Lung (tissue), 12 donors: ENCODE results near the gene TRAF7. TPM values are rescaled to one million over a fixed set of nuclear protein-coding genes. Genes with fewer than 3 reads are reported as not detected.

Source experiments
- ATAC-seq: fragments of 200-7000 bp; cut with Tn5 transposase; one replicate; pipeline ENCODE4 v1.9.1; 2020; ENCODE audit warnings: moderate number of reproducible peaks; ENCODE audit not compliant: insufficient read depth, low FRiP score
- DNase-seq, 3 donors: peaks; one replicate each; pipeline ENCODE4 v3.0.0-alpha.2; 2013 to 2017
- H3K27ac ChIP-seq, 2 donors: one replicate each; pipeline ENCODE4 v1.5.1; 2013; ENCODE audit warnings: mild to moderate bottlenecking in 2 of 2, moderate library complexity in 2 of 2, control low read depth in 1 of 2, inconsistent platforms in 1 of 2, low read depth in 1 of 2, low read length in 1 of 2
- H3K27me3 ChIP-seq, 3 donors: one replicate each; pipeline ENCODE4 v1.5.1; 2013; ENCODE audit warnings: low read length in 2 of 3; ENCODE audit not compliant: control insufficient read depth in 3 of 3, insufficient read depth in 3 of 3
- H3K36me3 ChIP-seq, 4 donors: one replicate each; pipeline ENCODE4 v1.5.1; 2013; ENCODE audit warnings: low read length in 4 of 4, mild to moderate bottlenecking in 1 of 4, moderate library complexity in 1 of 4; ENCODE audit not compliant: control insufficient read depth in 4 of 4, insufficient read depth in 4 of 4
- H3K4me1 ChIP-seq, 5 donors: one replicate each; pipeline ENCODE4 v1.5.1; 2013; ENCODE audit warnings: low read length in 5 of 5, mild to moderate bottlenecking in 2 of 5, moderate library complexity in 1 of 5; ENCODE audit not compliant: control insufficient read depth in 5 of 5, insufficient read depth in 5 of 5
- H3K4me3 ChIP-seq: one replicate; pipeline ENCODE4 v1.5.1; 2013; ENCODE audit warnings: mild to moderate bottlenecking, control low read depth, moderate library complexity
- H3K9ac ChIP-seq, 2 donors: one replicate each; pipeline ENCODE4 v1.5.1; 2013; ENCODE audit warnings: low read length in 2 of 2, control low read depth in 1 of 2; ENCODE audit not compliant: insufficient read depth in 1 of 2
- H3K9me3 ChIP-seq, 4 donors: one replicate each; pipeline ENCODE4 v1.5.1; 2013; ENCODE audit warnings: low read length in 3 of 4, mild to moderate bottlenecking in 1 of 4, moderate library complexity in 1 of 4; ENCODE audit not compliant: control insufficient read depth in 4 of 4, insufficient read depth in 3 of 4
- WGBS, 2 donors: extraction: QIAGEN DNeasy Blood & Tissue Kit; methylation state at CpG; one replicate each; pipeline ENCODE4 v1.1.7; 2013; 5-methylcytosine and 5-hydroxymethylcytosine counted together
- polyA plus RNA-seq, 2 donors: library from polyadenylated mRNA; stranded (reverse); fragments of 200-250 nt; gene quantifications; one replicate each; pipeline ENCODE4 v1.2.1, GENCODE V29; 2013
- total RNA-seq, 2 donors: library from RNA; depleted of rRNA in 1 of 2; stranded (reverse); fragments of >200 nt in 1 of 2; gene quantifications; one replicate each; pipeline ENCODE4 v1.2.1, GENCODE V29; 2014 to 2021
- TF ChIP-seq, protein P1 (sequence below): IDR thresholded peaks from 2 replicates; pipeline ENCODE4 v1.5.1; 2012; ENCODE audit warnings: mild to moderate bottlenecking; ENCODE audit errors: control extremely low read depth, extremely low read depth
- donor health status: control.
- donor health status: control.
- donor health status: Bipolar disorder and iron deficiency.
- donor health status: healthy.
- donor health status: DM: yes; HTN: yes; CAD: no.

Gene TRAF7
- total and polyA plus RNA-seq, 4 donors: 33.4 to 74.2 (median 48.3) TPM

DNA sequence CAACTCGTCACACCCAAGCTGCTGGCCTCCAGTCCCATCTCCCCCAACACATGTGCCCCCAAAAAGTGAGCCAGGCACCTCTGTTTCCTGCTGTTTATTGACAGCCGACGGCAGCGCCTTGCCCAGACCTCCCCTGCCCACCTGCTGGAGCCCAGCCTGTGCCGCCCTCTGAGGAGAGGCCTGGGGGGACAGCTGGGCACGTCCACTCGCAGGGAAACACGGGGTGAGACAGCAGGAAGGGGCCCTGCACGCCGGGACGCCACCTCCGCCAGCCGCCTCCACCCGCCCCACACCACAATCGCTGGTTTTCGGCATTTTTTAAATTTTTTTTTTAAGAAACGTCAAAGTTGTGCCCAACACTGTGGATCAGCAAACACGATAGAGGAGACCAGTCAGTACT lies 21.5 kb downstream of the TRAF7 start:
- peaks cover 4 to 57% (median 11%) of the 10 kb centered on the region in 4 donors for H3K36me3 ChIP-seq
- TF ChIP-seq, protein P1, sequence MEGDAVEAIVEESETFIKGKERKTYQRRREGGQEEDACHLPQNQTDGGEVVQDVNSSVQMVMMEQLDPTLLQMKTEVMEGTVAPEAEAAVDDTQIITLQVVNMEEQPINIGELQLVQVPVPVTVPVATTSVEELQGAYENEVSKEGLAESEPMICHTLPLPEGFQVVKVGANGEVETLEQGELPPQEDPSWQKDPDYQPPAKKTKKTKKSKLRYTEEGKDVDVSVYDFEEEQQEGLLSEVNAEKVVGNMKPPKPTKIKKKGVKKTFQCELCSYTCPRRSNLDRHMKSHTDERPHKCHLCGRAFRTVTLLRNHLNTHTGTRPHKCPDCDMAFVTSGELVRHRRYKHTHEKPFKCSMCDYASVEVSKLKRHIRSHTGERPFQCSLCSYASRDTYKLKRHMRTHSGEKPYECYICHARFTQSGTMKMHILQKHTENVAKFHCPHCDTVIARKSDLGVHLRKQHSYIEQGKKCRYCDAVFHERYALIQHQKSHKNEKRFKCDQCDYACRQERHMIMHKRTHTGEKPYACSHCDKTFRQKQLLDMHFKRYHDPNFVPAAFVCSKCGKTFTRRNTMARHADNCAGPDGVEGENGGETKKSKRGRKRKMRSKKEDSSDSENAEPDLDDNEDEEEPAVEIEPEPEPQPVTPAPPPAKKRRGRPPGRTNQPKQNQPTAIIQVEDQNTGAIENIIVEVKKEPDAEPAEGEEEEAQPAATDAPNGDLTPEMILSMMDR: no peak
- no peak for DNase-seq

DNA sequence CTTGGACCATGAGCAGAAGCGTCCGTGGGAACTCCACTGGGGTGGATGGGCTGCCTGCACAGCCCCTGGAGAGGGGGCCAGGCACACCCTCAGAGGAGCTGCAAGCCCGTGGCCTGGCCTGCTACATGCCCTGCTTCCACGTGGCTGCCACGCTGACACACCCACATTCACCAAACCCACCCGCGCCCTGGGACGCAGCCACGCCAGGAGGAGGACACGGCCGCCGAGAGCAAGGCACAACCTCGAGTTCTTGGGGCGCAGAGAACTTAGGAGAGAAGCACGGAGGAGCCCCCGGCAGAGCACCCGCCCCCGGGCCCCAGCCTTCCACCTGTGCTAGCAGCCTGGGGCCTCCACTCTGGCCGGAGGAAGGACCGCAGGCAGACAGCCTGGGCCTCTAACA lies 22.0 kb downstream of the TRAF7 start:
- Histone ChIP-seq H3K9ac (no peak overlapping the region), H3K36me3 (peaks cover 4 to 55% (median 11%) of the 10 kb centered on the region in 4 donors), H3K4me3 (no peak overlapping the region), H3K4me1 (no peaks in the 10 kb centered on the region), H3K27ac (no peak overlapping the region), H3K27me3 (no peaks in the 10 kb centered on the region), H3K9me3 (no peaks in the 10 kb centered on the region)
- WGBS, 2 donors: 94 to 95% methylated on average over 20 of the region's 20 CpGs
- ATAC-seq (no peak), DNase-seq (no peak)
- TF ChIP-seq, protein P1: no peak

More for the DNA sequence above, 21.5 kb downstream of the TRAF7 start:
- Histone ChIP-seq H3K4me3 (no peak overlapping the region), H3K4me1 (no peaks in the 10 kb centered on the region), H3K9me3 (no peaks in the 10 kb centered on the region), H3K9ac (no peak overlapping the region), H3K27me3 (no peaks in the 10 kb centered on the region), H3K27ac (no peak overlapping the region)
- 93 to 94% methylated on average over 18 of the region's 18 CpGs for WGBS, 2 donors
- ATAC-seq: no peak

DNA sequence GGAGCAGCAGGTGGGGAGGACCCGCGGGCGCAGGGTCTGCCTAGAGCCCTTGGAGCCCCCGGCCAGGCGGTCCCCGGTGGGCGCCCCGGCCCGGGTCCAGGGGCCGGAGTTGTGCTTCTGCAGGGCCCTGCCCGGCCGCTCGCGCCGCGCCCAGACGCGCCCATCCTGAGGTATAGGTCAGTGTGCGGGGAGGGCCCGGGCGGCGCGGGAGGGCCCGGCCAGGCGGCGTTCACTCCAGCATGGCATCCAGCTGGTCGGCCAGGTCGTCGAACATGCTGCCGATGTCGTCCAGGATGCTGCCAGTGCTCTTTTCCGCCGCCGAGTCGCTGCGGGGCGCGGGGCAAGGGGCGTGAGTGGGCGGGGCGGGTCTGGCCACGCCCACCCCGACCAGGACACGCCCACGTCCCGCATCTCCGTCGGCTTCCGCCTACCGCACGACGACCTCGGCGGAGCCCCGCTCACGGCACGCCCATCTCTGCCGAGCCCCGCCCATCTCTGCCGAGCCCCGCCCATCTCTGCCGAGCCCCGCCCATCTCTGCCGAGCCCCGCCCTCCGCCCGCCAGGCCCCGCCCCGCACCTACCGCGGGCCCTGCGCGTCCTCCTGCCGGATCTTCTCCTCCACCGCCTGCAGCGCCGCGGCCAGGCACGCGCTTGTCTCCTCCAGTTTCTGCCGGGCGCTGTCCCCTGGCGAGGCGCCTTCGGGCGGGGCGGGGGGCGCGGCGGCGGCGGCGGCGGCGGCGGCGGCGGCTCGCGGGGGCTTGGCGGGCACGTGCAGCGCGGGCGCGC lies 22.9 kb downstream of the TRAF7 start:
- 46 to 48% methylated on average over 72 to 106 of the region's 106 CpGs for WGBS, 2 donors
- Histone ChIP-seq H3K9me3 (no peaks in the 10 kb centered on the region), H3K4me3 (no peak overlapping the region), H3K27ac (no peak overlapping the region), H3K27me3 (no peaks in the 10 kb centered on the region), H3K4me1 (no peaks in the 10 kb centered on the region), H3K9ac (no peak overlapping the region), H3K36me3 (peaks cover 4 to 47% (median 9%) of the 10 kb centered on the region in 4 donors)
- DNase-seq (peak; percentile 24 to 58 (median 44)), ATAC-seq (no peak)
- TF ChIP-seq, protein P1: no peak
